GM21360 (cell line): ENCODE data around the gene DMAC2L.
"Not testable (repeated sequence)": the region's sequence is repeated elsewhere in the genome, so short reads cannot be mapped to it uniquely, and the experiment has no call there.

ENCODE experiments used
- ATAC-seq: cut with Tn5 transposase; IDR thresholded peaks from one replicate; pipeline ENCODE4 v1.9.1; 2021; ENCODE audit warnings: mild to moderate bottlenecking, moderate library complexity; ENCODE audit not compliant: unreplicated experiment

Gene DMAC2L

DNA sequence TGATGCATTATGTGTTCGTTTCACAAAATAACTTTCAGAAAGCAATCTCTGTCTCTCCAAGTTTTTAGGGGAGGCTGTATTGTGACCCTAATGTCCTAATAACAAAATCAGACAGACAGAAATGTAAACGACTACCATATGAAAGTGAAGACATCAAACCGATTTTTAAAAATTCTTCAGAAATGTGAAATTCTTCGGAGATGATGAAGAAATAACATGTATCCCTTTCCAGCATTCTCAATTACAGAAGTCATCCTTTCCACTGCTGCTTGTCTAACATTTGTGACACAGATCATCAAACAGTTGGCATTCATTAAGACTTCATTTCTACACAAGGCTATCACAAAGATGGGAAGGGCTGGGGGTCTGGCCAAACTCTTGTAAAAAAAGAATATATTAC is 41.0 kb downstream of the DMAC2L start:
- ATAC-seq, result no peak

DNA sequence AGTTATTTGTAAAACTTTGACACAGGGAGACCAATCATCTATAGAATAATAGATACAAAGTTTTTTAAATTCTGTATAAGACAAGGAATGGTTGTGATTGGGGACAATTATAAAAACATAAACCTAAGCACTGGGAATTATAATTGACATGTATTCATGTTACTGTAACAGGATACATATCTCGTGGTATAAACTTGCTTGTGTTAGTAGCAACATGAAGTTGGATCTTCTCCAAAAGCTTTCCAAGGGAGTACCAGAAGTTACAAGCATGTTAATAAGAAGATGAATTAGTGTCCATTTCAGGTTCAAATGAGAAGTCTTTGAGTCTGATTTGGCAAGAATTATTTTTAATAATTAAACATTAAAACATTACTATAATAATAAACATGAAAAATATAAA is 42.4 kb downstream of the DMAC2L start:
- no peak for ATAC-seq

- no peak for ATAC-seq
Measured at GRCh38 chr14:50355692-50356091, 43.6 kb downstream of the DMAC2L start.

DNA sequence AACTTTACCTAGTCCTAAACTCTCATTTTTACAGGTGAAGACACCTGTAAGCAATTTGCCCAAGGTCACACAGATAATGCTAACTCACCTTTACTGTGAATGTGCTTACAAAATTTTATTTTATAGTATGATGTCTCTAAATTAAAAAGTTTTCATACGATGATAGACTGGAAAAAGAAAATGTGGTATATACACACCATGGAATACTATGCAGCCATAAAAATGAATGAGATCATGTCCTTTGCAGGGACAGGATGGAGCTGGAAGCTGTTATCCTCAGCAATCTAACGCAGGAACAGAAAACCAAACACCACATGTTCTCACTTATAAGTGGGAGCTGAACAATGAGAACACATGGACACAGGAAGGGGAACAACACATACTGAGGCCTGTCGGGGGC is 44.2 kb downstream of the DMAC2L start:
- not testable (repeated sequence) for ATAC-seq

- ATAC-seq, result no peak
Measured at GRCh38 chr14:50357124-50357523, 45.0 kb downstream of the DMAC2L start.

DNA sequence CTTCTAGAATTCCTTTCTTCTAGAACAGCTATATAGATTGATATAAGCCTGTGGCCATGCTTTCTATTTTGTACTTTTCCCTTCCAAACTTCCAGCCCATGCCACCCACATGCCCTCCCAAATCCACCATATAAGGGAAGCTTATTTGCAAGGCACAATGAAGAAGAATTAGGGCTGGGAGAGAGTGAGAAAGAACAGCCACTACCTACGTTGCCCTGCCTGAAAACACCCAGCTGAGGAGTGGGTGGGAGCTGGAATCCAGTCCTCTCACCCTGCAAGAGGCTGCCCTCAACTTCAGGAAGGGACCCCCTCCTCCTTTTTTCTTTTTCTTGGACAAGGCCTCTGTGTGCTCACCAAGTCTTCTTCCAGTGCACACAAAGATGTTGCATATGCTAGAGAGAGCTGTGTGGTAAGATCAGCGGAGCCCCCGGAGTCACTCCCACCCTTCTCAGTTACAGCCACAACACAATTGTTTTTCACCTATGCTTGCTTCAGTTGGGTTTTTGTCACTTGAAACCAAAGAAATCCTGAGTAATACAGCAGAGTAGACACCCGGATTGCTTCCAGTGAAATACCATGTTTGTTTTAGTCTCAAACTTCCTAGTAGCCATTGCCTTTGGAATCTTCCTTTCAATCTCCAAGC is 45.8 kb downstream of the DMAC2L start:
- no peak for ATAC-seq

GRCh38 chr14:50359631-50360030 is 47.5 kb downstream of the DMAC2L start:
- ATAC-seq, result no peak

GRCh38 chr14:50360093-50360492 is 48.0 kb downstream of the DMAC2L start:
- no peak for ATAC-seq

GRCh38 chr14:50360851-50361250 is 48.7 kb downstream of the DMAC2L start:
- ATAC-seq, result no peak

DNA sequence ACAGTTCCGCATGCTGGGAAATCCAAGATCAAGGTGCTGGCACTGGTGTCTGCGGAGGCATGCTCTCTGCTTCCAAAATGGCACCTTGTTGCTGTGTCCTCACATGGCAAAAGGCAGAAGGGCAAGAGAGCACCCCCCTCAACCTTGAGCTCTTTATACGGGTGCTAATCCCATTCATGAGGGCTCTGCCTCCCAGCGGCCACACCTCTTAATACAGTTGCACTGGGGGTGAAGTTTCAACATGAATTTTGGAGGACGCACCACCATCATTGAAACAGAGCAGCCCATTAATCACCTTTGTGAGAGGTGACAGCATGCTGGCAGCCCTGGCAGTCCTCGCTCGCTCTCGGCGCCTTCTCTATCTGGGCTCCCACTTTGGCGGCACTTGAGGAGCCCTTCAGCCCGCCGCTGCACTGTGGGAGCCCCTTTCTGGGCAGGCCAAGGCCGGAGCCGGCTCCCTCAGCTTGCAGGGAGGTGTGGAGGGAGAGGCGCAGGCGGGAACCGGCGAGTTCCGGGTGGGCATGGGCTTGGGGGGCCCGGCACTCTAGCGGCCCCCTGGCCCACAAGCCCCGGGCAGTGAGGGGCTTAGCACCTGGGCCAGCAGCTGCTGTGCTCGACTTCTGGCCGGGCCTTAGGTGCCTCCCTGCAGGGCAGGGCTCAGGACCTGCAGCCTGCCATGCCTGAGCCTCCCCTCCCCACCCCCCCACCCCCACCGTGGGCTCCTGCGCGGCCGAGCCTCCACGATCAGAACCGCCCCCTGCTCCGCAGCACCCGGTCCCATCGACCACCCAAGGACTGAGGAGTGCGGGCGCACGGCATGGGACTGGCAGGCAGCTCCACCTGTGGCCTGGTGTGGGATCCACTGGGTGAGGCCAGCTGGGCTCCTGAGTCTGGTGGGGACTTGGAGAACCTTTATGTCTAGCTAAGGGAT is 49.6 kb downstream of the DMAC2L start:
- ATAC-seq, result not testable (repeated sequence)

GRCh38 chr14:50362764-50363713 is 50.9 kb downstream of the DMAC2L start:
- ATAC-seq, result peak; percentile 21

DNA sequence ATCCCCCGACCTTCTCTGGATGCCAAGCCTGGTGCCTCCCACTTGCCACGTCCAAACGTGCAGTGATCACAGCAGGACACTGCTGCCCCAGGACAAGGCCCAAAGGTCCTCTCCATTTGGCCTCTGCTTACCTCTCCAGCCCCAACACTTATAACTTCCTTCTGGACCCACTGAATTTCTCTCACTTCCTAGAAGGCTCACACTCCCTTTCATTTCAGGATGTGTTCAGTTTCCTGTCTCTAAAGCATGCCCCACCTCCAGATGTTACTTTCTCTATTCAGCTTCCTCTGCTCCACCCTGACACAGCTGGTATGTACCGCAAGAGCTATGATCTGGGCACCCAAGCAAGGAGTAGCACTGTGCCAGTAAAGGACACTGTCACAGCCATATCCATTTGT is 51.6 kb downstream of the DMAC2L start:
- ATAC-seq, result peak; percentile 93

DNA sequence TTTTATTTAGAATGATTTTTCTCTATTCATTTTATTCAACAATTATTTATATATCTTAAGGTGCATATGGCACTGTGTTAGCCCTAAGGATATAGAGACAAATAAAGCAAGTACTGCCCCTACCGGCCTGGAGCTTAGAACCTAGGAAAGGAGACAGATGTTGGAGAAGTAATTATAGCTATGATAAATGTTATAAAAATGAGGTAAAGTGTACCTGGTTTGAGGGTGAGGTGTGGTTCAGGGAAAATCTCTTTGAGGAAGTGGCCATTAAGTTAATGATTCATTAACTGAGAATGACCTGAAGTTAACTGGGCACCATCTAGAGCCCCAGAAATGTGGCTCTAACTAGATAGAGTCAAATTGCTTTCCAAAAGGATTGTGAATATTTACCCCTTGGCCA is 52.7 kb downstream of the DMAC2L start:
- ATAC-seq, result no peak

- ATAC-seq, result not testable (repeated sequence)
Measured at GRCh38 chr14:50365572-50365971, 53.4 kb downstream of the DMAC2L start.

- no peak for ATAC-seq
Measured at GRCh38 chr14:50366115-50366514, 54.0 kb downstream of the DMAC2L start.

- ATAC-seq, result no peak
Measured at GRCh38 chr14:50366589-50366988, 54.5 kb downstream of the DMAC2L start.

DNA sequence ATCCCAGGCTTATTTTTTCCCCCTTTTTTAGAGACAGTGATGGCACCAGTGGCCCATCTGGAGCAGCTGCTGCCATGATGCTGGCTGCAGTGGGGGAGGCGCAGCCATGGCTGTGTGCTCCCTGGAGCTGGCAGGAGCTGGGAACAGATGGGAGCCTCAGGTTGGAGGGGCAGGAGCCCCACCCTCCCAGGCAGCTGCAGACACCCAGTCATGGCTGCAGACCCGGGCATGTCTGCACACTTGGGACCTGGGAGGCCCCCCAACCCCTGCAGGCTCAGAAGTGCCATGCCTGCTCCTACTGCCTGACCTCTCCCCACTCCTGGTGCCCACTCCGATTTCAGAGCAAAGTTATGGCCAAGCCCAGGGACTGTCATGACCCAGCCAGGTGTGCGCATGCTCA is 59.4 kb downstream of the DMAC2L start:
- ATAC-seq, result no peak

DNA sequence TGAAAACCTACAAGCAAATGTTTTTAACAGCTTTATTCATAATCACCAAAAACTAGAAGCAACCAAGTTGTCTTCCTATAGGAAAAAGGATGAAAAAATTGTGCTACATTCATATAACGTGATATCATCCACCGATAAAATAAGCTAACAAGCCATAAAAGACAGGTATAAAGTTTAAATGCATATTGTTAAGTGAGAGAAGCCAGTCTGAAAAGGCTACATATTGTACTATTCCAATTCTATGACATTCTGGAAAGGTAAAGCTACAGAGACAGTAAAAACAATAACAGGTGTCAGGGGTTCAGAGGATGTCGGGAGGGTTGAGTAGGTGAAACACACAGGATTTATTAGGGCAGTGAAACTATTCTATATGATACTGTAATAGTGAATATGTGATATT is 61.8 kb downstream of the DMAC2L start:
- no peak for ATAC-seq

- ATAC-seq, result no peak
Measured at GRCh38 chr14:50375760-50376159, 63.6 kb downstream of the DMAC2L start.
